ENCODE data around the gene ARF5.

GRCh38 chr7:127638197-127638596 lies 50.0 kb downstream of the ARF5 start:
- TF ChIP-seq CTCF (conservative IDR thresholded peaks at IDR 0.05; ENCODE audit: low read depth, low read length) (no peak), EZH2 (IDR thresholded peaks at IDR 0.05; ENCODE audit: borderline replicate concordance, low read depth, low read length, poor library complexity, severe bottlenecking) (no peak)

Measured in A673 (cell line).